ENCODE data around the gene ABCG4.
"Not testable (repeated sequence)": the region's sequence is repeated elsewhere in the genome, so short reads cannot be mapped to it uniquely, and the experiment has no call there.

Gene ABCG4

GRCh38 chr11:119185981-119186634, 37.3 kb downstream of the ABCG4 start:
- no peak for DNase-seq

- DNase-seq: no peak
Observed at GRCh38 chr11:119187123-119187892, 38.5 kb downstream of the ABCG4 start.

GRCh38 chr11:119188067-119188466, 39.2 kb downstream of the ABCG4 start:
- no peak for DNase-seq

GRCh38 chr11:119188887-119189286, 40.0 kb downstream of the ABCG4 start:
- no peak for DNase-seq

- no peak for DNase-seq
Observed at GRCh38 chr11:119189393-119189792, 40.5 kb downstream of the ABCG4 start.

GRCh38 chr11:119190531-119190930, 41.7 kb downstream of the ABCG4 start:
- DNase-seq: no peak

GRCh38 chr11:119191265-119191664, 42.4 kb downstream of the ABCG4 start:
- DNase-seq: not testable (repeated sequence)

GRCh38 chr11:119192111-119192510, 43.3 kb downstream of the ABCG4 start:
- DNase-seq: no peak

- DNase-seq: no peak
Observed at GRCh38 chr11:119193001-119193400, 44.1 kb downstream of the ABCG4 start.

- DNase-seq: no peak
Observed at GRCh38 chr11:119193626-119194025, 44.8 kb downstream of the ABCG4 start.

GRCh38 chr11:119194811-119195440, 46.1 kb downstream of the ABCG4 start:
- DNase-seq: no peak

GRCh38 chr11:119195680-119196079, 46.8 kb downstream of the ABCG4 start:
- DNase-seq: no peak

- peak; percentile 36 for DNase-seq
Observed at GRCh38 chr11:119196833-119197483, 48.1 kb downstream of the ABCG4 start.

- DNase-seq: no peak
Observed at GRCh38 chr11:119198925-119199324, 50.1 kb downstream of the ABCG4 start.

- not testable (repeated sequence) for DNase-seq
Observed at GRCh38 chr11:119201236-119201635, 52.4 kb downstream of the ABCG4 start.

- DNase-seq: no peak
Observed at GRCh38 chr11:119202554-119202953, 53.7 kb downstream of the ABCG4 start.

GRCh38 chr11:119204066-119204465, 55.2 kb downstream of the ABCG4 start:
- DNase-seq: no peak

GRCh38 chr11:119205080-119205479, 56.2 kb downstream of the ABCG4 start:
- DNase-seq: no peak

- DNase-seq: peak; percentile 99
Observed at GRCh38 chr11:119205574-119206510, 57.0 kb downstream of the ABCG4 start, which contains the start of gene CBL. TSS of gene CBL (plus strand) at chr11:119206339. CDS start at chr11:119206418, 79 bp downstream.

- peak; percentile 56 for DNase-seq
Observed at GRCh38 chr11:119206511-119207414, 57.9 kb downstream of the ABCG4 start.

GRCh38 chr11:119207415-119207960, 58.6 kb downstream of the ABCG4 start:
- no peak for DNase-seq
